Measurements from ENCODE around the gene LIMS1. TPM values are rescaled to one million over a fixed set of nuclear protein-coding genes. Genes with fewer than 3 reads are reported as not detected.
"Not testable (repeated sequence)": the region's sequence is repeated elsewhere in the genome, so short reads cannot be mapped to it uniquely, and the experiment has no call there.

LIMS1 gene
- total RNA-seq, 1 experiment from 2014 or later: 58.1 TPM

GRCh38 chr2:108688818-108689756 is 154.8 kb downstream of the LIMS1 start:
- not testable (repeated sequence) for DNase-seq; H3K36me3 ChIP-seq (replicated peaks; ENCODE audit: control insufficient read depth, insufficient read depth, low read length); H3K27me3 ChIP-seq (ENCODE audit: control insufficient read depth, insufficient read depth, low read length); H3K4me3 ChIP-seq (ENCODE audit: insufficient read depth, low read depth, low read length)

GRCh38 chr2:108690001-108690400 is 155.7 kb downstream of the LIMS1 start:
- H3K36me3 ChIP-seq (replicated peaks; ENCODE audit: control insufficient read depth, insufficient read depth, low read length); H3K4me3 ChIP-seq (ENCODE audit: insufficient read depth, low read depth, low read length); H3K27me3 ChIP-seq (ENCODE audit: control insufficient read depth, insufficient read depth, low read length); DNase-seq: not testable (repeated sequence)

- Histone ChIP-seq H3K36me3 (replicated peaks; ENCODE audit: control insufficient read depth, insufficient read depth, low read length) (no peaks in the 10 kb centered on the region), H3K4me3 (ENCODE audit: insufficient read depth, low read depth, low read length) (no peak overlapping the region), H3K27me3 (ENCODE audit: control insufficient read depth, insufficient read depth, low read length) (no peaks in the 10 kb centered on the region)
- no peak for DNase-seq
Observed at GRCh38 chr2:108691447-108691846, 157.2 kb downstream of the LIMS1 start.

- H3K36me3 ChIP-seq (replicated peaks; ENCODE audit: control insufficient read depth, insufficient read depth, low read length): no peaks in the 10 kb centered on the region
- H3K27me3 ChIP-seq (ENCODE audit: control insufficient read depth, insufficient read depth, low read length): no peaks in the 10 kb centered on the region
- no peak for DNase-seq
- H3K4me3 ChIP-seq (ENCODE audit: insufficient read depth, low read depth, low read length): no peak overlapping the region
Observed at GRCh38 chr2:108701208-108701607, 166.9 kb downstream of the LIMS1 start.

- no peaks in the 10 kb centered on the region for H3K27me3 ChIP-seq (ENCODE audit: control insufficient read depth, insufficient read depth, low read length)
- no peak for DNase-seq
- no peak overlapping the region for H3K4me3 ChIP-seq (ENCODE audit: insufficient read depth, low read depth, low read length)
- no peaks in the 10 kb centered on the region for H3K36me3 ChIP-seq (replicated peaks; ENCODE audit: control insufficient read depth, insufficient read depth, low read length)
Observed at GRCh38 chr2:108701806-108702205, 167.5 kb downstream of the LIMS1 start.

GRCh38 chr2:108704871-108705270 is 170.6 kb downstream of the LIMS1 start:
- Histone ChIP-seq H3K4me3 (ENCODE audit: insufficient read depth, low read depth, low read length) (no peak overlapping the region), H3K36me3 (replicated peaks; ENCODE audit: control insufficient read depth, insufficient read depth, low read length) (no peaks in the 10 kb centered on the region), H3K27me3 (ENCODE audit: control insufficient read depth, insufficient read depth, low read length) (no peaks in the 10 kb centered on the region)
- no peak for DNase-seq

GRCh38 chr2:108707300-108707699 is 173.0 kb downstream of the LIMS1 start:
- Histone ChIP-seq H3K27me3 (ENCODE audit: control insufficient read depth, insufficient read depth, low read length) (no peaks in the 10 kb centered on the region), H3K36me3 (replicated peaks; ENCODE audit: control insufficient read depth, insufficient read depth, low read length) (no peaks in the 10 kb centered on the region), H3K4me3 (ENCODE audit: insufficient read depth, low read depth, low read length) (no peak overlapping the region)
- DNase-seq: no peak

- not testable (repeated sequence) for H3K36me3 ChIP-seq (replicated peaks; ENCODE audit: control insufficient read depth, insufficient read depth, low read length); DNase-seq; H3K4me3 ChIP-seq (ENCODE audit: insufficient read depth, low read depth, low read length); H3K27me3 ChIP-seq (ENCODE audit: control insufficient read depth, insufficient read depth, low read length)
Observed at GRCh38 chr2:108716971-108717370, 182.7 kb downstream of the LIMS1 start.

- no peaks in the 10 kb centered on the region for H3K27me3 ChIP-seq (ENCODE audit: control insufficient read depth, insufficient read depth, low read length)
- H3K4me3 ChIP-seq (ENCODE audit: insufficient read depth, low read depth, low read length): peak within 1 kb of the TSS; percentile 95
- no peaks in the 10 kb centered on the region for H3K36me3 ChIP-seq (replicated peaks; ENCODE audit: control insufficient read depth, insufficient read depth, low read length)
- peak; percentile 88 for DNase-seq
Observed at GRCh38 chr2:108719149-108720044, 185.1 kb downstream of the LIMS1 start, which contains the start of gene RANBP2. RANBP2 (plus strand) TSS chr2:108719482; CDS start chr2:108719607, 125 bp downstream.

GRCh38 chr2:108726048-108726447 is 191.8 kb downstream of the LIMS1 start:
- H3K36me3 ChIP-seq (replicated peaks; ENCODE audit: control insufficient read depth, insufficient read depth, low read length); H3K4me3 ChIP-seq (ENCODE audit: insufficient read depth, low read depth, low read length); H3K27me3 ChIP-seq (ENCODE audit: control insufficient read depth, insufficient read depth, low read length); DNase-seq: not testable (repeated sequence)

GRCh38 chr2:108734656-108735055 is 200.4 kb downstream of the LIMS1 start:
- not testable (repeated sequence) for H3K27me3 ChIP-seq (ENCODE audit: control insufficient read depth, insufficient read depth, low read length); DNase-seq

More at GRCh38 chr2:108734656-108735055, 200.4 kb downstream of the LIMS1 start:
- H3K36me3 ChIP-seq (replicated peaks; ENCODE audit: control insufficient read depth, insufficient read depth, low read length); H3K4me3 ChIP-seq (ENCODE audit: insufficient read depth, low read depth, low read length): not testable (repeated sequence)

Other genes starting within 250 kb of the LIMS1 start
- gene SULT1C2, start 245.6 kb upstream of the LIMS1 start, total RNA-seq (2014; rRNA removed; shearing (Covaris generic)): 1.4 TPM in 2 replicates
- gene SULT1C4, start 156.5 kb upstream of the LIMS1 start, total RNA-seq (2014; rRNA removed; shearing (Covaris generic)): 2.9 and 5.6 TPM in 2 replicates
- gene GCC2, start 85.3 kb upstream of the LIMS1 start, total RNA-seq (2014; rRNA removed; shearing (Covaris generic)): 15.8 and 30.1 TPM in 2 replicates
- 43.8 and 54.2 TPM in 2 replicates for gene RANBP2, start 185.0 kb downstream of the LIMS1 start, total RNA-seq (2014; rRNA removed; shearing (Covaris generic))